ENCODE results near the gene CHST5. TPM values are rescaled to one million over a fixed set of nuclear protein-coding genes. Genes with fewer than 3 reads are reported as not detected.
A peak's percentile ranks its signal among the peaks of the same experiment; 100 is the strongest.
"Not testable (repeated sequence)": the region's sequence is repeated elsewhere in the genome, so short reads cannot be mapped to it uniquely, and the experiment has no call there.

Gene CHST5
- total RNA-seq, 1 donor from 2014 or later: 0.64 TPM

DNA sequence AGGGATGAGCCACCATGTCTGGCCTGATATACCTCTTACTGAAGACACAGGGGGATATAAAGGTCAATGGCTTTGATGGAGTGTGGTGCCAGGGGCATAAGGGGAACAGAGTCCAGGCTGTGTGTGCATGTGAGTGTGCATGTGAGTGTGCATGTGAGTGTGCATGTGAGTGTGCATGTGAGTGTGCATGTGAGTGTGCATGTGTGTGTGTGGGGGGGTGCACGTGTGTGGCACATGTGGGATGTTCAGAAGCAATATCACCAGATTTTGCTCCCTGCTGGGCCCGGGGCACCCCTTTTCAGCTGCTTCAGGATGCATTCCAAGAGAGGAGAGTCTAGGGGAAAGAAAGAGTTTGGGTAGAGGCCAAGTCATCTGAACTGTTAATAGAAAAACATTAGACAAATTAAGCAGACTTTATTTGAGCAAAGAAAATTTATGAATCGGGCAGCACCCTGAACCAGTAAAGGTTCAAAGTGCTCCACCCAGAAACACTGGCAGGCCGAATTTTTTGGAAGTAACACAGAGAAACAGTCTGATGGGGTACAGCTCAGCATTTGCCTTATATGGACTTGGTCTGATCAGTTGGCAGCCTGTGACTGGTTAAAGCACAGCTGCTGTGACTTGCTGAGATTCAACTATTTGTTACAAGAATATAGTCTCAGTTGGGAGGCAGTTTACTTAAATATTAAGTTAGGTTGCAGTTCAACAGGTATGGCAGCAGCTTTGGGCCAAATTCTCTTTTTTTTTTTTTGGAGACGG lies 9.7 kb downstream of the CHST5 start:
- Mint-ChIP-seq H3K36me3 (ENCODE audit: unreplicated experiment) (no peaks in the 10 kb centered on the region), H3K27ac (ENCODE audit: unreplicated experiment) (no peak overlapping the region), H3K4me3 (ENCODE audit: unreplicated experiment) (no peak overlapping the region), H3K4me1 (ENCODE audit: low read depth, unreplicated experiment) (no peaks in the 10 kb centered on the region), H3K9me3 (ENCODE audit: unreplicated experiment) (peaks cover 4% of the 10 kb centered on the region), H3K27me3 (ENCODE audit: unreplicated experiment) (peaks cover under 1% of the 10 kb centered on the region)
- no peak for DNase-seq
- TF ChIP-seq, protein P1, sequence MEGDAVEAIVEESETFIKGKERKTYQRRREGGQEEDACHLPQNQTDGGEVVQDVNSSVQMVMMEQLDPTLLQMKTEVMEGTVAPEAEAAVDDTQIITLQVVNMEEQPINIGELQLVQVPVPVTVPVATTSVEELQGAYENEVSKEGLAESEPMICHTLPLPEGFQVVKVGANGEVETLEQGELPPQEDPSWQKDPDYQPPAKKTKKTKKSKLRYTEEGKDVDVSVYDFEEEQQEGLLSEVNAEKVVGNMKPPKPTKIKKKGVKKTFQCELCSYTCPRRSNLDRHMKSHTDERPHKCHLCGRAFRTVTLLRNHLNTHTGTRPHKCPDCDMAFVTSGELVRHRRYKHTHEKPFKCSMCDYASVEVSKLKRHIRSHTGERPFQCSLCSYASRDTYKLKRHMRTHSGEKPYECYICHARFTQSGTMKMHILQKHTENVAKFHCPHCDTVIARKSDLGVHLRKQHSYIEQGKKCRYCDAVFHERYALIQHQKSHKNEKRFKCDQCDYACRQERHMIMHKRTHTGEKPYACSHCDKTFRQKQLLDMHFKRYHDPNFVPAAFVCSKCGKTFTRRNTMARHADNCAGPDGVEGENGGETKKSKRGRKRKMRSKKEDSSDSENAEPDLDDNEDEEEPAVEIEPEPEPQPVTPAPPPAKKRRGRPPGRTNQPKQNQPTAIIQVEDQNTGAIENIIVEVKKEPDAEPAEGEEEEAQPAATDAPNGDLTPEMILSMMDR (IDR thresholded peaks at IDR 0.05; ENCODE audit: partially characterized antibody, unreplicated experiment): no peak

GRCh38 chr16:75519175-75519574 lies 16.7 kb downstream of the CHST5 start:
- DNase-seq: no peak
- Mint-ChIP-seq H3K9me3 (ENCODE audit: unreplicated experiment) (peaks cover 4% of the 10 kb centered on the region), H3K36me3 (ENCODE audit: unreplicated experiment) (no peaks in the 10 kb centered on the region), H3K27me3 (ENCODE audit: unreplicated experiment) (peaks cover 2% of the 10 kb centered on the region), H3K27ac (ENCODE audit: unreplicated experiment) (no peak overlapping the region), H3K4me1 (ENCODE audit: low read depth, unreplicated experiment) (no peaks in the 10 kb centered on the region), H3K4me3 (ENCODE audit: unreplicated experiment) (no peak overlapping the region)
- TF ChIP-seq, protein P1 (IDR thresholded peaks at IDR 0.05; ENCODE audit: partially characterized antibody, unreplicated experiment): no peak

DNA sequence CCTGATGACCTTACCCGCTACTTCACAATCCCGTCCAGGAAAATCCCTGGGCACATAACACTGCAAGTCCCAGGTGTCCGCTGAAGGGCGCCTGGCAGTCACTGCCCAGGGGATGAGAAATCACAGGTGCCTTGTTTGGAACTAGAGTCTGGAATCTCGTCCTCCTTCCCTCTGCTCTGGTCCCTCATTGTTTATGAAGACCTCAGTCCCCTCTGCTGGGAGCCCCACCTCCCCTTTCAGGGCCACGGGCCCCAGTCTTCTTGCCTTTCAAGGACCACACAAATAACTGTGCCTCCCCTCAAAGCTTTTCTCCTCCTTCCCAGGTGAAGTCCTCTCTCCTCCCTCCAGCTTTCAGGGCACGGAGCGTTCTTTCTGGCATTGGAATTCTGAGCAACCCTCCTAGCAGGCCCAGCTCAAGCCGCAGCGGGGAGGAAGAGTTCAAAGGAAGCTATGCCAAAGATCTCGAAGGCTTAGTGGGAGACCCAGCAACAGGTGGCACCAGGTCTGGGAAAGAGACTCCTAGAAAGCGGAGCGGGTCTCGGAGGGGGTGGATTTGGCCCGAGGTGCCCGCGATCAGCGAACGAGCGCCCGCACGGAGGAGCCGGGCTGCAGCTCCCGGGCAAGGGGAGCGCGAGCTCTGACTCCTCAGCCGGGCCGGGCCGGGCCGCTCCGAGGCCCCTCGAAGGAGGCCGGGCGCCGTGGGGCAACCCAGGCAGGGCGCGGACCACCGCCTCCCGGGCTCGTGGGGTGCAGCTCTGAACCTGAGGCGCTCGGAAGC lies 19.5 kb downstream of the CHST5 start:
- not testable (repeated sequence) for H3K27me3 Mint-ChIP-seq (ENCODE audit: unreplicated experiment); H3K9me3 Mint-ChIP-seq (ENCODE audit: unreplicated experiment); H3K36me3 Mint-ChIP-seq (ENCODE audit: unreplicated experiment); H3K4me1 Mint-ChIP-seq (ENCODE audit: low read depth, unreplicated experiment)
- Mint-ChIP-seq H3K4me3 (ENCODE audit: unreplicated experiment) (peak overlapping the region; percentile 83), H3K27ac (ENCODE audit: unreplicated experiment) (peak overlapping the region; percentile 48)
- DNase-seq: peak; percentile 35

GRCh38 chr16:75514296-75514695 lies 21.6 kb downstream of the CHST5 start:
- peaks cover 3% of the 10 kb centered on the region for H3K27me3 Mint-ChIP-seq (ENCODE audit: unreplicated experiment)
- TF ChIP-seq, protein P1 (IDR thresholded peaks at IDR 0.05; ENCODE audit: partially characterized antibody, unreplicated experiment): no peak
- H3K36me3 Mint-ChIP-seq (ENCODE audit: unreplicated experiment): no peaks in the 10 kb centered on the region
- DNase-seq: no peak
- H3K9me3 Mint-ChIP-seq (ENCODE audit: unreplicated experiment): peaks cover 4% of the 10 kb centered on the region
- H3K4me1 Mint-ChIP-seq (ENCODE audit: low read depth, unreplicated experiment): no peaks in the 10 kb centered on the region
- no peak overlapping the region for H3K4me3 Mint-ChIP-seq (ENCODE audit: unreplicated experiment)
- no peak overlapping the region for H3K27ac Mint-ChIP-seq (ENCODE audit: unreplicated experiment)

DNA sequence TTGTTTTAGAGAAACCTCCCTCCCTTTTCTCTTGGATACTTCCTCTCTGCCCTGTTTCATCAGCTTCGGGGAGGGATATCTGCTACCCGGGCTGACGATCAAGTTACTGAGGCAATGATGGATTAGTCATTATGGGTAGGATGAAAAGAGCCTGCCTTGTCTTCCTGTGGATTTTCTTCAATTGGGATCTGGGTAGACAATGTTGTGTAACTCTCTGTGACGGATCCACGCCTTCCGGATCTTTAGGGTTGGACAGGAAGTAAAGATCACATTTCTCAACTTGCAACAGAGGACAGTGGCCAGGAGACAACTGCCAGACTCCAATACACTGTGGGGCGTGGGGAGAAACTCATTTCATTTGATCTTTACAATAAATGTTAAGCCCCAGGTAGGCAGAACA lies 29.3 kb downstream of the CHST5 start:
- Mint-ChIP-seq H3K4me1 (ENCODE audit: low read depth, unreplicated experiment) (no peaks in the 10 kb centered on the region), H3K9me3 (ENCODE audit: unreplicated experiment) (peaks cover 2% of the 10 kb centered on the region), H3K27ac (ENCODE audit: unreplicated experiment) (no peak overlapping the region), H3K4me3 (ENCODE audit: unreplicated experiment) (no peak overlapping the region), H3K27me3 (ENCODE audit: unreplicated experiment) (peaks cover 2% of the 10 kb centered on the region), H3K36me3 (ENCODE audit: unreplicated experiment) (no peaks in the 10 kb centered on the region)
- TF ChIP-seq, protein P1 (IDR thresholded peaks at IDR 0.05; ENCODE audit: partially characterized antibody, unreplicated experiment): no peak
- no peak for DNase-seq
